KBM-7 (cell line): ENCODE data around the gene PDPK1.
A peak's percentile ranks its signal among the peaks of the same experiment; 100 is the strongest.

Source experiments
- DNase-seq: peaks from one replicate; pipeline ENCODE4 v3.0.0-alpha.2; 2015
- in situ Hi-C: fragments of 300-500 bp; cut with MboI; formaldehyde crosslinking; loops from 2 replicates; pipeline ENCODE4 v1.14.3; 2020; ENCODE audit warnings: low sequenced_read_pairs, low pct_unique_long_range_greater_than_20kb, mixed read lengths

PDPK1 gene

GRCh38 chr16:2518823-2519710 lies 18.8 kb upstream of the PDPK1 start:
- in situ Hi-C loops = no loop called here
- DNase-seq = no peak

GRCh38 chr16:2519711-2520080 lies 18.1 kb upstream of the PDPK1 start:
- in situ Hi-C loops = no loop called here
- no peak for DNase-seq

GRCh38 chr16:2520097-2520783 lies 17.6 kb upstream of the PDPK1 start, which contains the start of gene AMDHD2:
Gene AMDHD2, plus strand, starts transcription at chr16:2520371. Its CDS starts 88 bp downstream, at chr16:2520459.
- in situ Hi-C loops = no loop called here
- DNase-seq = peak; percentile 86

GRCh38 chr16:2520784-2521531 lies 16.9 kb upstream of the PDPK1 start:
- in situ Hi-C loops = no loop called here
- DNase-seq = peak; percentile 59

- DNase-seq = no peak
- in situ Hi-C loops = no loop called here
Observed at GRCh38 chr16:2523801-2524231, 14.0 kb upstream of the PDPK1 start.

GRCh38 chr16:2524339-2524938 lies 13.4 kb upstream of the PDPK1 start:
- no peak for DNase-seq
- in situ Hi-C loops = no loop called here

- DNase-seq = no peak
- in situ Hi-C loops = no loop called here
Observed at GRCh38 chr16:2526135-2526534, 11.7 kb upstream of the PDPK1 start.

GRCh38 chr16:2527071-2527783 lies 10.6 kb upstream of the PDPK1 start:
- in situ Hi-C loops = no loop called here
- no peak for DNase-seq

GRCh38 chr16:2527784-2528100 lies 10.1 kb upstream of the PDPK1 start:
- DNase-seq = no peak
- in situ Hi-C loops = no loop called here

- DNase-seq = no peak
- in situ Hi-C loops = no loop called here
Observed at GRCh38 chr16:2528161-2529060, 9.4 kb upstream of the PDPK1 start.

GRCh38 chr16:2529061-2529931 lies 8.5 kb upstream of the PDPK1 start:
- DNase-seq = no peak
- in situ Hi-C loops = no loop called here

GRCh38 chr16:2529961-2530628 lies 7.7 kb upstream of the PDPK1 start:
- in situ Hi-C loops = no loop called here
- DNase-seq = no peak

- in situ Hi-C loops = no loop called here
Observed at GRCh38 chr16:2530629-2531318, 7.0 kb upstream of the PDPK1 start.

GRCh38 chr16:2531371-2531695 lies 6.5 kb upstream of the PDPK1 start, which contains the start of gene CEMP1:
Gene CEMP1, minus strand, starts transcription at chr16:2531408. Its CDS starts 335 bp downstream, at chr16:2531073.
- in situ Hi-C loops = no loop called here
- no peak for DNase-seq

More at GRCh38 chr16:2530629-2531318, 7.0 kb upstream of the PDPK1 start:
- DNase-seq = no peak

GRCh38 chr16:2531696-2532493 lies 5.9 kb upstream of the PDPK1 start:
- in situ Hi-C loops = no loop called here
- DNase-seq = peak; percentile 96
